ENCODE results near the gene ALAS1.

Gene ALAS1

DNA sequence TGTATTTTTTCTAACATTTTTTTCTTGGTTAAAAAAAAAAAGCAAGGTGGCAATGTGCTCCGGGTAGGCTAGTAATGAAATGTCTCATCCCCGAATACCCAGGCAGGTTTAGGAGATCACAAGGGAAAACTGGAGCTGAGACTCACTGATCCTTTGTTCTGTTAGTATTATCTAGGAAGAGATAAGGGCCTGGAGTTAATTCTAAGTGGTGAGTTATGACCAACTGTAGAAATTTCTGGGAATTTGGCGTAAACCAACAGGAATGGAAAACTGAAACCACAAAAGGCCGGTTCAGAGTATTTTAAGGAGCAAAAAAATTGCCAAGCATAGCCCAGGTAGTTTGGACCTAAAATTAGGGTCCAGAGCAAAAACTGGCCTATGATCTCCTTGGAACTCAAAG lies 60.0 kb downstream of the ALAS1 start:
- no peak for DNase-seq

DNA sequence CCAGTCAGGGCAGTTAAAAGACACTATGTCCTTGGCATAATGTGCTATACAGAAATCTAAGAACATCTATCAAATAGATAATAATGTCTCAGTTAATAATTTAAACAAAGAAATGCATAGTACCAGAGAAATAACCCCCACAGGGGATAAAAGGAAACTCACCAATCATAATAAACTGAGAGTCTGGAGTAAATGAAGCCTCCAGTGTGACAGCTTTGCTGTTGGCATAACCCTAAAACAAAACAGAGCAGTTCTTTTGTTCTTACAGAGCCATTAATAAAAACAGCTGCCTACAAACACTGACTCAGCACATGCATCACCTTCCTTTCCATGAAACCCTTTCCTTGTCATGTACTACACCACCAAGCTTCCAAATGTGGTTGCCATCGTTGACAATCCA lies 61.1 kb downstream of the ALAS1 start:
- no peak for DNase-seq

DNA sequence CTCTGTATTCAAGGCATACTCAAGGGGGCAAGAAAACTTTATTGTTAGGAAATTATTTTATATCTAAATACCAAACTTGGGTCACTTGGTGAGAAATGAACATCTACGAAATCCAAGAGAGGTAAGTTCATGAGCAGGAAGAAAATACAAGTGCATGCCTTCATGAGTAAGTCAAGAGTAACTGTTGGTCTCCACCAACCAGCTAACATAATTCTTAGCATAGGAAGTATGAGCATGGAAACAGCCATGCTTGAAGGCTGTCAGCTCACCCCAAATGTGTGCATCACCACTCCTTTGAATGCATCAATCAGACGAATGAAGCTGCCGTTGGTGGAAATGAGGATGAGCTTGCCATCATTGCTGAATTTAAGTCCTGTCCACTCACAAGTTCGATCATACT lies 61.5 kb downstream of the ALAS1 start:
- DNase-seq, result no peak

DNA sequence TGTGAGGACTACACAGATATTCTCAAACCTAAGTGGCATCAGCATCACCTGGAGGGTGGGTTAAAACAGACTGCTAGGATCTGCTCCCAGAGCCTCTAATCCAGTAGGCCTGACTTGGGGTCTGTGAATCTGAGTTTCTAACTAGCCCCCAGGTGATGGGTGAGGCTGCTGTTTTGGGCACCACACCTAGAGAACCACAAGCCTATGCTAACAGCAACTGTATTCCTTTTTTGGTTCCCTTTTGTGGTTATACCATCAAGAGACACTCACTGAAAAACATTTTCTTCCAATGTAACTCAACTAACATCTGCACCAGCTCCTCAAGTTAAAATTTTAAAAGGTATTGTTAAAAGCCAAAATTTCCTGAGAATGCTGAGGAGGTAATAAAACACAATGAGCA lies 64.5 kb downstream of the ALAS1 start:
- no peak for DNase-seq

Data from stimulated activated CD4-positive, alpha-beta T cell treated with anti-CD3 and anti-CD28 coated beads, Interleukin-4, amount 100 ng/mL, for 1 hour (primary cell).